HG02571 (cell line): ENCODE data around the gene PSME4.

Experiments
- ATAC-seq: cut with Tn5 transposase; IDR thresholded peaks from one replicate; pipeline ENCODE4 v1.9.1; 2021; ENCODE audit warnings: mild to moderate bottlenecking, moderate library complexity; ENCODE audit not compliant: unreplicated experiment

The PSME4 gene, protein sequence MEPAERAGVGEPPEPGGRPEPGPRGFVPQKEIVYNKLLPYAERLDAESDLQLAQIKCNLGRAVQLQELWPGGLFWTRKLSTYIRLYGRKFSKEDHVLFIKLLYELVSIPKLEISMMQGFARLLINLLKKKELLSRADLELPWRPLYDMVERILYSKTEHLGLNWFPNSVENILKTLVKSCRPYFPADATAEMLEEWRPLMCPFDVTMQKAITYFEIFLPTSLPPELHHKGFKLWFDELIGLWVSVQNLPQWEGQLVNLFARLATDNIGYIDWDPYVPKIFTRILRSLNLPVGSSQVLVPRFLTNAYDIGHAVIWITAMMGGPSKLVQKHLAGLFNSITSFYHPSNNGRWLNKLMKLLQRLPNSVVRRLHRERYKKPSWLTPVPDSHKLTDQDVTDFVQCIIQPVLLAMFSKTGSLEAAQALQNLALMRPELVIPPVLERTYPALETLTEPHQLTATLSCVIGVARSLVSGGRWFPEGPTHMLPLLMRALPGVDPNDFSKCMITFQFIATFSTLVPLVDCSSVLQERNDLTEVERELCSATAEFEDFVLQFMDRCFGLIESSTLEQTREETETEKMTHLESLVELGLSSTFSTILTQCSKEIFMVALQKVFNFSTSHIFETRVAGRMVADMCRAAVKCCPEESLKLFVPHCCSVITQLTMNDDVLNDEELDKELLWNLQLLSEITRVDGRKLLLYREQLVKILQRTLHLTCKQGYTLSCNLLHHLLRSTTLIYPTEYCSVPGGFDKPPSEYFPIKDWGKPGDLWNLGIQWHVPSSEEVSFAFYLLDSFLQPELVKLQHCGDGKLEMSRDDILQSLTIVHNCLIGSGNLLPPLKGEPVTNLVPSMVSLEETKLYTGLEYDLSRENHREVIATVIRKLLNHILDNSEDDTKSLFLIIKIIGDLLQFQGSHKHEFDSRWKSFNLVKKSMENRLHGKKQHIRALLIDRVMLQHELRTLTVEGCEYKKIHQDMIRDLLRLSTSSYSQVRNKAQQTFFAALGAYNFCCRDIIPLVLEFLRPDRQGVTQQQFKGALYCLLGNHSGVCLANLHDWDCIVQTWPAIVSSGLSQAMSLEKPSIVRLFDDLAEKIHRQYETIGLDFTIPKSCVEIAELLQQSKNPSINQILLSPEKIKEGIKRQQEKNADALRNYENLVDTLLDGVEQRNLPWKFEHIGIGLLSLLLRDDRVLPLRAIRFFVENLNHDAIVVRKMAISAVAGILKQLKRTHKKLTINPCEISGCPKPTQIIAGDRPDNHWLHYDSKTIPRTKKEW (N-terminal part only)

DNA sequence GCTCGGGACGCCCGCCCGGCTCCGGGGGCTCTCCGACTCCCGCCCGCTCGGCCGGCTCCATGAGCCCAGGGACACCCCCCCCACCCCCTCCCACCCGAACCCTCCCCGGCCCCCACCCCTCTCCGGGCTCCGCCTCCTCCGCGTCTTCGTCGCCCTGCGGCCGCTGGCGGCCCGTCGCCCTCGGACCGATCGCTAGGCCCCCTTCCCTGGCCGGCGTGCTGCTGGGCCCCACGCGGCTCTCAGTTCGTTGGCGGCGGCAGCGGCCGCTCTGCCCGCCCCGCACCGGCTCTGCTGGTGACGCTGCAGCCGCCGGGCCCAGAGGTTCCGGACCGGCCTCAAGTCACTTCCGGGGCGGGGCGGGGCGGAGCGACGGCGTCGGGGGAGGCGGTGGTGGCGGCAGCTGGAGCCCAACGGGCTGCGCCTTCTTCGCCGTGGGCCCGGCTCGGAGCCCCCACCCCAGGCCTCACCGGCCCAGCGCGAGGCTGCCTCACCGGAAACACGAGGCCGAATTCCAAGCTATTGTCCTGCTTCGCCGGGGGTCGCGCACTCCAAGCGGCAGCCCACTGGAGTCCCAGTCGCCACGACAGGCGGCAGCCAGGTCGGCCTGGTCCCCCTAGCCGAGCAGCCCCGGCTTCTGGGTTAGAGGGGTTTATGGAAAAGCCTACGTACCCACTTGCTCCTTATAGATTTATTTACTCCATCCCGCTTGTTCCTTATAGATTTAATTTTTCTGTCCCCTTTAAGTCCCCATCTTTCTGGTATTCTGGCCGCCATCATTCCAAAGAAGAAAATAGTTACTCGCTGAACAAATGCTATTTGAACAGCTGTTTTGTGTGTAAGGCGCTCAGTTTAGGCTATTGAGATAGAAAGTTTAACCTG, at the start of gene PSME4:
Gene PSME4 (minus strand): TSS at position 270 of the 879 bp plus-strand sequence. CDS start 209 bp downstream, at position 61.
- ATAC-seq, result peak; percentile 88

GRCh38 chr2:54015798-54016699, 45.3 kb upstream of the PSME4 start:
- no peak for ATAC-seq

- no peak for ATAC-seq
These were observed 43.2 kb upstream of the PSME4 start for GRCh38 chr2:54013996-54014395.

GRCh38 chr2:54012538-54013141, 41.8 kb upstream of the PSME4 start:
- no peak for ATAC-seq

DNA sequence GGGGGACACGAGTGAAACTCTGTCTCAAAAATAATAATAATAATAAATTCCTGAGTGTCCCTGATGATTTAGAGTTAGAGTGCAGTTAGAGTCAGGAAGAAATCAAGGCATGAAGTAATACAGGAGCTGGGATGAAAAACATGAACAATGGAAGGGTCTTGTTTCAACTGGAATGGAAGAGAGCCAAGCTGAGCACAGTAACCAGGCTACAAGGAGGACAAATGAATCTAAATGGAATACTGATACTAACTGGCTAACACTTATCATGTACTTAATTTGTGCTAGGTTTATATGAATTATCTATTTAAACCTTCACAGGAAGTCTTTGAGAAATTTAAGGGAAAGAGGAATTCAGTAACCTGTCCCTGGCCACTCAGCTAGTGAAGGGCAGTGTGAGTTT, 38.8 kb upstream of the PSME4 start:
- no peak for ATAC-seq

DNA sequence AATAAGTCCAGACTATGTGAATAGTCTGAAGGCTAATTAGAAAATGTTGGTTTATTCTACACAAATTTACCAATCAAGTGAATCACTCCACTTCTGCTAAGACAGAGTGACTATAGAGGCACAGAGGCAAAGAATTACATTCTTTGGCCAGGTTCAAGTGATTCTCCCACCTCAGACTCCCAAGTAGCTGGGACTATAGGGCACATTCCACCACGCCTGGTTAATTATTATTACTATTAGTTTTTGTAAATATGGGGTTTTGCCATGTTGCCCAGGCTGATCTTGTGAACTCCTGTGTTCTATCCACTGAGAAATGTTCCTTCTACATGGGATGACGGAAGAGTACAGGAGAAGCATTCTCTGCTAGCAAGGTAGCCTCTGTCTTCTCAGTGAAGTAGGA, 37.6 kb upstream of the PSME4 start:
- ATAC-seq, result no peak

GRCh38 chr2:54000524-54000923, 29.7 kb upstream of the PSME4 start:
- no peak for ATAC-seq

GRCh38 chr2:54000122-54000521, 29.3 kb upstream of the PSME4 start:
- ATAC-seq, result no peak

GRCh38 chr2:53998834-53999233, 28.0 kb upstream of the PSME4 start:
- ATAC-seq, result no peak

DNA sequence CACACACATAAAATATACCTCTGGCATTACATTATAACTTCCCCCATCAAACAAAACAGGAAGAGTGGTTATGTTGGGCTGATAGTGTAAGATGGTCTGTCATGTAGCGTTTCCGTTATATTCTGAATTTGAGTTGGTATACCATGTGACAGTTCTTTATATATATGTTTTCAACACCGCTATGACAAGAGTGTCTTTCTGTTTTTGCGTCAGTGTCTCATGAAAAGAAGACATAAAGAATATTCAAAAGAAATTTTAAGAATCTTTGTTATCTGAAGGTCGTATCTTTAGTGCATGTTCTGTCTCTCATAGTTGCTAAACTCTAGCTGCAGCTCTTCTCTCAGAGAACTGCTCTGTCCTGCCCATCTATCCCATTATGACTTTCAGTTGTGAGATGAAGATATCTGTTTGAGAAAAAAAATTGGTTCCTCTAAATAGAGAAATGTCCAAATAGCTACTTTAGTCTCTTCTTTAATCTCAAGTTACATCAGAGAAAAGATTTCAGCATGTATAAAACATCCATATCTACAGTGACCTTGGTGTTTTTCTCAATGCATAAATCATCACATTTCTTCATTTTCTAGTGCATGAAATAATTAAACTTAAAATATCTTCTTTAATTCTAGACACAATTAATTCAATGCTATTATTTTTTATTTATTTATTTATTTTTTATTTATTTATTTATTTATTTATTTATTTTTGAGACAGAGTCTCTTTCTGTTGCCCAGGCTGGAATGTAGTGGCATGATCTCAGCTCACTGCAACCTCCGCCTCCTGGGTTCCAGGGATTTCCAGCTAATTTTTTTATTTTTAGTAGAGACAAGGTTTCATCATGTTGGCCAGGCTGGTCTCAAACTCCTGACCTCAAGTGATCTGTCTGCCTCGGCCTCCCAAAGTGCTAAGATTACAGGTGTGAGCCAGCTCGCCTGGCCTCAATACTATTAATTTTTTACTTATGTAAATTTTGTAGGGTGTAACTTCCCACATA, 24.3 kb upstream of the PSME4 start:
- no peak for ATAC-seq

- ATAC-seq, result no peak
These were observed 21.2 kb upstream of the PSME4 start for GRCh38 chr2:53991948-53992347.

DNA sequence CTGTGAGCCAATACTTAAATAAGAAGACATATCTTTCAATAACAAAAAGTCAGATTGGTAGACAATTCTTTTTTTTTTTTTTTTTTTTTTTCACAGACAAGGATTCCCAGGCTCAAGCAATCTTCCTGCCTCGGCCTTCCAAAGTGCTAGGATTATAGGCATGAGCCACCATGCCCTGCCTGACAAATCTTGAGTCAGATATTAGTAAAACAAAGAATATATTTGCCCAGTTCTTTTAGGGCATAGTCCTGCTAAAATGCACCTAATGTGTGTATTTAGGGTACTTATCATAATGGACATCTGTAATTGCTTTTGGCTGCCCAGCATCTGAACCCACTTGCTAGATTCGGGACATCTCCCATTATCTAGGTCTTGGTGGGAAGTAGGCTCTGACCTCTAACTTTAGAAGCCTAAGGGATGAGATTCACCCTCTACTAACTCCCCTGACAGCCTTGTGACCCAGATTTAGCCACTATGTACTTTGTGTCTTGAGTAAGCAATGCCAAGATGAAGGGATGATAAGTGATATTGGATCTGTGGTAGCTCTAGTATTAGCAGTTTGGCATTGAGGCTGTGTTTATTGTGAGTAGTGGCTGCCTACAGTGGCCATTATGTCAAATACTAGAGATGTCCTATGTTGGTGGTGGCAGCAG, 18.5 kb upstream of the PSME4 start:
- ATAC-seq, result no peak

GRCh38 chr2:53987336-53987921, 16.6 kb upstream of the PSME4 start:
- ATAC-seq, result peak; percentile 68

DNA sequence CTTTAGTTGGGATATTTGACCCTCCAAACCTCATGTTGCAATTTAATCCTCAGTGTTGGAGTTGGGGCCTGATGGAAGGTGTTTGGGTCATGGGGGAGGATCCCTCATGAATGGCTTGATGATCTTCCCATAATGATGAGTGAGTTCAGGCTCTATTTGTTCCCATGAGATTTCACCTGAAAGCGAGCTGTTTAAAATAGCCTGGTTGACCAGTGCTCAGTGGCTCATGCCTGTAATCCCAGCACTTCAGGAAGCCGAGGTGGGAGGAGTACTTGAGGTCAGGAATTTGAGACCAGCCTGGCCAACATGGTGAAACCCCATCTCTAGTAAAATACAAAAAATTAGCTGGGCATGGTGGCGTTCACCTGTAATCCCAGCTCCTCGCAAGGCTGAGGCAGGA, 14.9 kb upstream of the PSME4 start:
- ATAC-seq, result no peak

DNA sequence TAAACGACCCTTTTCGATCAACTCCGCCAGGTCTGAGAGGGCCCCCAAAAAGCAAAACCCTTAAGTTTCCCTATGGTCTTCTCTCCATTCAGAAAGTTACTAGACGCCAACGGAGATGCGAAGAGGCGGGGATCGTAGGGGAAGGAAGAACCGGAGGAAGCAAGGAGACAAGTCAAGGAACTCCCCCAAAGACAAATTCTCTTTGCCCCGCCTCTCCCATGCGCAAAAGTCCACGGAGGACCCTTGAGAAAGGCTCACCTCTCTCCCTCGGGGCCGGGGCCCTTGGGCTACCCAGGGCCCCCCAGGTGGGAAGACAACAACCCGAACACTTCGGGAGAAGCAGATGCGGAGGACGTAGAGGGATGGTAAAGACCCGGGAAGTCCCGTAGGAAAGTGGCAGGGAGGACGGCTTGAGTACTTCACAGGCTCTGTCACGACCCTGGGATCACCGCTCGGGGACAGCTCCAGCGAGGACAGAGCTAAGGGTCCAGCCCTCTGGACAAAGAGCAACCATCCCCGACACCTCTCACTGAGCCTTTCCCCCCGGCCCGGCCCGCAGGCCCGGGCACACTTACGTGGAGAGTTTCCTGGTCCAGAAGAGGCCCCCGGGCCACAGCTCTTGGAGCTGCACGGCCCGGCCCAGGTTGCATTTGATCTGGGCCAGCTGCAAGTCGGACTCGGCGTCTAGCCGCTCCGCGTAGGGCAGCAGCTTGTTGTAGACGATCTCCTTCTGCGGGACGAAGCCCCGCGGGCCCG, 647 bp downstream of the PSME4 start:
- ATAC-seq, result peak; percentile 26
